CD4-positive, alpha-beta T cell treated with Interferon gamma for 1 hour (primary cell): ENCODE results near the gene CENPA.
"Not testable (repeated sequence)": the region's sequence is repeated elsewhere in the genome, so short reads cannot be mapped to it uniquely, and the experiment has no call there.

Source experiments
- DNase-seq: peaks from one replicate; pipeline ENCODE4 v3.0.0-alpha.2; 2020

The CENPA gene

DNA sequence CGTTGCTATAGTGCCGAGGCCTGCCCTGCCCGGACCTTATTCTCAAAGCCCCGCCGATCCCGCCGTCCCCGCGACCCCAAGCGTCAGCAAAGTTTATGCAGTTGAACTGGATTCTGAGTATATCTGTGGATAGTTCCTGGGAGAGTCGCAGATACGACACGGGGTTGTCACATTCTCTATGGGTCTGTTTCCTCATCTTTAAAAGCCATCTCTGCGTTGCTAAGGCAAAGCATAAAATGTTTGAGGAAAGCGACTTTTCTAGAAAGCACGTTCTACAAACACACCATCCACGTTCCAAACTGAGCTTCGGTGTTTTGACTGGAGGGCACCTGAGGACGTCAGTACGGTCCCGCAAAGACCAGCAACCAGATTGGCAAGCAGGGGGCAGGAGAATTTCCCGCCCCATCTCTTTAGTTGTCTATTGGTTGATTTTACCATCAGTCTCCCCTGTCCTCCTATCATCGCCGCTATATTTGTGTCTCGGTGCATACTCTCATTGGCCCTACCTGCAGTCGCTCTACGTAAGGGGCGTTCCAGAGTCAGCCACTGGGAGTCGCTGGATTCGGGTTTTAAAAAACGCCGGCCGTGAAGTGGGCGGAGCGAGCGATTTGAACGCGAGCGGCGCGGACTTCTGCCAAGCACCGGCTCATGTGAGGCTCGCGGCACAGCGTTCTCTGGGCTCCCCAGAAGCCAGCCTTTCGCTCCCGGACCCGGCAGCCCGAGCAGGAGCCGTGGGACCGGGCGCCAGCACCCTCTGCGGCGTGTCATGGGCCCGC, at the start of gene CENPA:
Gene CENPA, plus strand, starts transcription at position 626 of the 776 bp plus-strand sequence. Its CDS starts 141 bp downstream, at position 767.
- peak; percentile 97 for DNase-seq

DNA sequence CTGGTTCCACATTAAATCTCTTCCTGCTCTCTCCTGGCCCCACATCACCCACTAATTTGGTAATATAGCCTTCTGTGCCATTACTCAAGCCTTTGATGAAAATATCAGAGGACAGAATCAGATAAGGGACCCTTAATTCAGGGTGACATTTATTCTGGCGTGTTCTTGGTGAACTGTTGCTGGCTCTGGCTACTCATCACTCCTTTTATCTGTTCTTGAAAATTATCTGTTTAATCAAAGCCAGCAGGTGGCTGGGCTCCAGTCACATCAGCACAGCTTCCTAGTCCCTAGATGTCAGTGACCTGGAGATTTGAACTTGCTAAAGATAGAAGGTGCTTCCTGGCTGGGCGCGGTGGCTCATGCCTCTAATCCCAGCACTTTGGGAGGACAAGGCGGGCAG, 48.6 kb upstream of the CENPA start:
- no peak for DNase-seq

DNA sequence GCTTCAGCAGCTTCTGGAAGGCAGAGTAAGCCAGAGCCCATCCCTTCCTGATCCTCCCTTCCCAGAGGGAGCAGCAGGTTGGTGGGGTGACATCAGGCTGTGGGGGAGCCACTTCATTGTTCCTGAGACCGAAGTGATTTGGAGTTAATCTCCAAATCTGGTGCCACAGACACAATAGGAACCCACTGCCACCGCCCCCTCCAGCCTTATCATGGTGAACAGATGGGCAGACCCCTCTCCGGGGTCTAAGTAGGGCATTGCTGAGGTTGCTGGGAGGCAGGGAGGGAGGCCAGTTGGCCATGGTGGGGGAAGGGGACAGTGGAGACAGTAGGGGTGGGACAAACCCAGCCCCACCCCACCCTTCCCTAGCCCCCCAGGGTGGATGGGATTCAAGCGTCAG, 47.4 kb upstream of the CENPA start:
- no peak for DNase-seq

DNA sequence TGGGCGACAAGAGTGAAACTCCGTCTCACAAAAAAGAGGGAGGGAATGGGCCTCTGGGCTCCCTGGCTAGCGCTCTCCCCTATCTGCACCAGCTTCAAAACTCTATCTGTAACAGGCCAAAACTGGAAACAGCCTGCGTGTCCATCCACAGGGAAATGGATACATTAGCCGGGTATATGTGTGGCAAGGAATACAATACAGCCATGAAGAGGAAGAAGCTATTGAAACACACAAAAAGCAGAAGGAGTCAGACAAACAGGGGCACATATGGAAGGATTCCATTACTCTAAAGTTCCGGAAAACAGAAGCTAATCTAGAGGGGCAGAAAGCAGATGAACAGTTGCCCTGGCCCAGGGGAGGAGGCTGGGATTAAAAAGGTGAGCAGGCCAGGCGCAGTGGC, 46.3 kb upstream of the CENPA start:
- DNase-seq: no peak

DNA sequence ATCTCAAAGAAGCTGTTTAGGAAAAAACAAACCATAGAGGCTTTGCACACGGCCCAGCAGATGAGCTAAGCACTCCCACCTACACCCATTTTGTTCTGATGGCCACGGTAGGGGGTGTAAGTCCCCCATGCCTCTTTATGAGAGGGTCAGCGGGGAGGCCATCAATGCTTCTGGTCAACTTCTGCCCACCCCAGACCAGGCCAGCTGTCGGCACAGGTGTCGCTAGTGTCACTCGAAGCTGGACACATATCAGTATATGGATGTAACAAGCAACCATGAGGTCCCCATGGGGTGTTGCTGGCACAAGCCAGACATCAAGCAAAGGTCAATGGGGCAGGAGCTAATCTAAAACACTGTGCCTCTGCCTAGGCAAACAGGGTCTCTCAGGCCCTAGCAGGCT, 45.5 kb upstream of the CENPA start:
- no peak for DNase-seq

DNA sequence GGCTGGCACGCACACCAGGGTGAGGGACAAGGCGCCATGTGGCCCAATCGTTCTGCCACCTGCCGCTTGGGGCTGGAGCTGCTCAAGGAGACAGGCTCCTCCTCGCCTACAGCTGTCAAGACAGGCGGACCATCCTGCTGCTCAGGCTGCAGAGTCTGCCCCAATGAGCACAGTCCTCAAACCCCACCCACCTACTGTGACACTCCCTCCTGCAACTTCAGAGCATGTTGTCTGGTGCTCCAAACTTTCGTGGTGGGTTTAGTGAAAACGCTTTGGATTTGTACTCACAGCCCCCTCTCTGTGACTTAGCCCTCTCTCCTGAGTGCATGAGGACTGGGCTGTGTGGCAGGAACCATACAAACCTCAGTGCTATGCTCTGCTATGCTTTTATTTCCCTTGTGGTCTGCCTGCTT, 45.0 kb upstream of the CENPA start:
- DNase-seq: peak; percentile 16

DNA sequence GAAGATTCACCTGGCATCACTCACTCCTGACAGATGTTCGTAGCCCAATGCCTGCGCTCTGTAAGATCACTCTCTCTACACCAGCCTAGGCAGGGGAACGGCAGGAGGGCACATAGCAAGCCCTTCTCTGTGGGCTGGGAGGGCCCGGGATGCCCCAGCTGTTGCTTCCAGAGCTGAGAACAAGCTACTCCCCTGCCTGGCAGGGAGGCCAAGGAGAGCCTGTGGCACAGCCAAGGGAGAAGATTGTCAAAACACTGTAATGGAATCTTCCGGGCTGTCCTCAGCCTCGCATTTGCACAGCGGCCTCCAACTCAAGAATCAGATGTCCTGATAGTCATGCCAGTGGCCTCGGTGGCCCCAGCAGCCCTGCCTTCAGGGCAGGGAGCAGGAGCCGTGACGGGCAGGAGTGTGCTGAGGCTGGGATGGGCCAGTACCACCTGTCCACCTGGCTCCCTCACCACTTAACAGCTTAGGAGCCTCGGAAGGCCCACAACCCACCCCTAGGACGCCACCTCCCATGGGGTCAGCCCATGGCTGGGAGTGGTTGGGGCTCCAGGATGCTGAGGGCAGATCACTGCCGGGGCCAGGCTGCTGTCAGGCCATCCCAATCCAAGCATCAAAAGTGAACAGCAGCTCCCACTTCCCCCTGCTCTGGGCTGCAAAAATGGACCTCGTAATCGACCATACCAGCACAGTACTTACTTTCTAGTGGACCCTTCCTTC, 43.6 kb upstream of the CENPA start:
- DNase-seq: no peak

DNA sequence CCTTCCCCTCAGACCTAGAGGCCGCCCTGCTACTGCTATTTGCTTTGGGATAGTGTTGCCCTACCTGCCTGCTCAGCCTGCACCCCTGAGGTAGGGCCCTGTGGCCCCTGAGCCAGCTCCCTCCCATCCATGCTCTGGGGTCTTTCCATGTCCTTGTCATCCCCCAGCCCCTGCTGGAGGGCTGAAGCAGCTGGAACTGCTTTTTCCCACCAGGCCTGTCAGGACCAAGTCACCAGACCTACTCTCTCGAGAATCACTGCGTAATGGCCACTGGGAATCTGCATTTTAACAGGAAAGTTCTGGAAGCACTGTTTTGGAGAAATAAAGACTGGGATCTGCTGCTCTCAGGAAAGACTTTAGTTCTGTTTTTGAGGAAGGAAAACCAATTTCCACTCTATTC, 42.0 kb upstream of the CENPA start:
- no peak for DNase-seq

DNA sequence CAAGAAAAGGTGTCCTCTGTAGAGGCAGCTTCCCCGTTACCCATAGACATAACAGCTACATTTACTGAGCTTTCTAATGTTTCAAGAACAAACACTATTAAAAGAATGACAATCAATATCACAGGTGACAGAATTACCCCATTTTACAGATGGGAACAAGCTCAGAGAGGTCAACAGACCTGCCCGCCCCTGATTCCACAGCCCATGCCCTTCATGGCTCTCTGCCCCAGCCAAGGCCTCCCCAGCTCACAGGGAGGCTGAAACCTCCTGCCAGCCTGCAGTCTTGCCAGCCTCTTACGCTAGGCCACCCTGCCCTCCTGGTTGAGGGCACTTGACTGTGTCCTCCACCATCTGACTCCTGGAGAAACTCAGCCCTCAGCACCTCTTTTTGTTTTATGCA, 40.9 kb upstream of the CENPA start:
- no peak for DNase-seq

DNA sequence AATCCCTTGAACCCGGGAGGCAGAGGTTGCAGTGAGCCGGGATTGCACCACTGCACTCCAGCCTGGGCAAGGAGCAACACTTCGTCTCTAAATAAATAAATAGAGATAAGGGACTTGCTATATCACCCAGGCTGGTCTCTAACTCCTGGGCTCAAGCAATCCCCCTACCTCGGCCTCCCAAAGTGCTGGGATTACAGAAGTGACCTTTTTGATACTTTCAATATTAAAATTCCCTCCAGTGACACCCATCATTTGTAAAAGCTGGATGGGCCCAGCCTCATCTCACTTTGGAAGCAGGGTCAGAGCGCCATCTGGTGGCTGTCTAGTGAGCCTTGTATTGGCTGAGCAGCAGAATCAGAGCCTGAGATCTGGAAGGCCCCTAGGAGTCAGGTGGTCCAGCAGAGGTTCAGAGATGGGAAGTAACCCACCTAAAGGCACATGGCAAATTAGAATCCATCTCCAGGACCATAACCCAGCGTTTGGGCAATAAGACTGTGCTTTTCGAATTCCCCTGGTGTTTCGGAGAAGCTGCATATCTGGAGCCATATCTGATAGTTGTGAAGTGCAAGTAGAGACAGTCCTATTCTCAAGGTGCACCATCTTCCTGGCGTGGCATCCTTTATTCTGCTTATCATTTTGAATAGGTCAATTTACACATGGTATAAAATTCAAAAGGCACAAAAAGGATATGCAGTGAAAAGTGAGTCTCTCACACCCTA, 40.1 kb upstream of the CENPA start:
- DNase-seq: peak; percentile 55

DNA sequence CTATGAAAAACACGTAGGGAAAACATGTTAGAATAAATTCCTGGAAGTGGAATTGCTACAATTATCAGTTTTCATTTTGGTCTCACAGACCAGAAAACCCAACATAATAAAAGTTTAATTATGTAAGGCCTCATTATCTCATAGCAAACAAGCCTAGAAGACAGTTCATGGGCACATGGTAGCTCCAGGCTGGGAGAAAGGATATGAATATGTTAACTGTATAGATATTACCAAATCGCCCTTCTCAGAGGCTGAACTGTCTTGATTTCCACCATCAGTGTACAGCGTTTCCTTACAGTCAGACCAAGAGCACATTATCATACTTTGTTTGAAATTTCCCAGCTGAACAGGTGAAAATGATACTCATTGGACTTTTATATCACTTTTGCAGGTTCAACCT, 38.9 kb upstream of the CENPA start:
- no peak for DNase-seq

DNA sequence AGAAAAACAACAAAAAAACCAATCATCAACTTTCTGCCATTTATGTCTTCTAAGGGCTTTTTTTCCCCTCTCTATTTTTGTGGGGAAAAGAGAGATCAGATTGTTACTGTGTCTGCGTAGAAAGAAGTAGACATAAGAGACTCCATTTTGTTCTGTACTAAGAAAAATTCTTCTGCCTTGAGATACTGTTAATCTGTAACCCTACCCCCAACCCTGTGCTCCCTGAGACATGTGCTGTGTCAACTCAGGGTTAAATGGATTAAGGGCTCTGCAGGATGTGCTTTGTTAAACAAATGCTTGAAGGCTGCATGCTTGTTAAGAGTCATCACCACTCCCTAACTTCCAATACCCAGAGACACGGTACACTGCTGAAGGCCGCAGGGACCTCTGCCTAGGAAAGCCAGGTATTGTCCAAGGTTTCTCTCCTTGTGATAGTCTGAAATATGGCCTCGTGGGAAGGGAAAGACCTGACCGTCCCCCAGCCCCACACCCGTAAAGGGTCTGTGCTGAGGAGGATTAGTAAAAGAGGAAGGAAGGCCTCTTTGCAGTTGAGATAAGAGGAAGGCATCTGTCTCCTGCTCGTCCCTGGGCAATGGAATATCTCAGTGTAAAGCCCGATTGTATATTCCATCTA, 36.0 kb upstream of the CENPA start:
- DNase-seq: not testable (repeated sequence)

DNA sequence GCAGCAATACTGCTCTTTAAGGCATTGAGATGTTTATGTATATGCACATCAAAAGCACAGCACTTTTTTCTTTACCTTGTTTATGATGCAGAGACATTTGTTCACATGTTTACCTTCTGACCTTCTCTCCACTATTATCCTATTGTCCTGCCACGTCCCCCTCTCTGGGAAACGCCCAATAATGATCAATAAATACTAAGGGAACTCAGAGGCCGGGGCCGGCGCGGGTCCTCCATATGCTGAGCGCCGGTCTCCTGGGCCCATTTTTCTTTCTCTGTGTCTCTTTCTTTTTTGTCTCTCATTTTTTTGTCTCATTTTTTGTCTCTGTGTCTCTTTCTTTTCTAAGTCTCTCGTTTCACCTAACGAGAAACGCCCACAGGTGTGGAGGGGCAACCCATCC, 35.4 kb upstream of the CENPA start:
- not testable (repeated sequence) for DNase-seq

DNA sequence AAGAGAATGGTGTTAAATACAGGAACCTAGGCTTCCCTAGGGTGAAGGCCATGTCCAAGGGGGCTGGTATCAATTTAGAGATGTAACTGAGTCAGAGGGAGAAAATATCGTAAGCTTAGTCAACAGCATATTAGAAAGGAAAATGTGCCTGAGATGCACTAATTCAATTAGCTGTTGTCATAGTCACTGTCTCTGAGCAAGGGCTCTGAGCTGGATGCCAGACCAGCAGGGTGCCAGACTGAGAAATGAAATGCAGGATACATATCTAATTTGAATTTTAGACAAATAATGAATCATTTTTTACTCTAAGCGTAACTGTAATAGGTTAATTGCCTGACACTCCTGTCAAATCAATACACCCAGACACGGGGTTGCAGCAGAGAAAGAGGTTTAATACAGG, 33.2 kb upstream of the CENPA start:
- DNase-seq: no peak

DNA sequence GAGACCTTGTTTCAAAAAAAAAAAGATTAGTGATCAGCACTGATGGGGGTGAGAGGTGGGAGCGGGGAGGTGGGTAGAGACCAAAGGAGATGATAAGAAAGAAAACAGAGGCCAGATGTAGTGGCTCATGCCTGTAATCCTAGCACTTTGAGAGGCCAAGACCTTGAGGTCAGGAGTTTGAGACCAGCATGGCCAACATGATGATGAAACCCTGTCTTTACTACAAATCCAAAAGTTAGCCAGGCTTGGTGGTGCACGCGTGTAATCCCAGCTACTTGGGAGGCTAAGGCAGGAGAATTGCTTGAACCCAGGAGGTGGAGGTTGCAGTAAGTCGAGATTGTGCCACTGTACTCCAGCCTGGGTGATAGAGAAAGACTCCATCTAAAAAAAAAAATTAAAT, 31.3 kb upstream of the CENPA start:
- no peak for DNase-seq

DNA sequence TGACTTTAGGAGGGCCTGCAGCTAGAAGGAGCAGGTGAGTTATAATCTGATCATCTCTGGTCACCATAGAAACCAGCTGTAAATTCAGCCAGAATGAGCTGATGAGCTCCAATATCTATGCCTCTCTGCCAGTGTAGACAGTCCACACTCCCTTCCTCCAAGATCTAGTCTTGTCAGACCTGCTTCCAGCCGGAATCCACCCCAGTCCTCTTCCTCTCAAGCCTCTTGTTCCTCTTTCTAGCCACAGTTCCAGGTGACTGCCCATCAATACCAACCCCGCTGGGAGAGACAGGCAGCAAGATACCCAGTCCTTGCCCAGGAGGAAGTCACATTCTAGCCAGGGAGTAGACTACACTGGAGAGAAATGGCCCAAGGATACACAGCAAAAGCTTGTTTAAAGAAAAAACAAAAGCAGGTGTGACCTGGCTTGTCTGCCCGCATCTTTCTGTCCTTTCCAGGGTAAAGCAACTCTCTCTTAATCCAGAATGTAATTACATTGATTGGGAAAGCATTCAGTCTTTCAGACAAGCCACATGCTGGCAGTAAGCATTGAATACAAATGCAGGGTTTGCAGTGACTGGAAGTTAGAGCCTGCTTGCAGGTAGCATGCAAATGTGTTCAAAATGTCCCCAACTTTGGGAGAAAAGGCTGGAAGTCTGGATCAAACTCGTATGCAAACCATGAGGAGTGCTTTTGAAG, 30.7 kb upstream of the CENPA start:
- DNase-seq: no peak

DNA sequence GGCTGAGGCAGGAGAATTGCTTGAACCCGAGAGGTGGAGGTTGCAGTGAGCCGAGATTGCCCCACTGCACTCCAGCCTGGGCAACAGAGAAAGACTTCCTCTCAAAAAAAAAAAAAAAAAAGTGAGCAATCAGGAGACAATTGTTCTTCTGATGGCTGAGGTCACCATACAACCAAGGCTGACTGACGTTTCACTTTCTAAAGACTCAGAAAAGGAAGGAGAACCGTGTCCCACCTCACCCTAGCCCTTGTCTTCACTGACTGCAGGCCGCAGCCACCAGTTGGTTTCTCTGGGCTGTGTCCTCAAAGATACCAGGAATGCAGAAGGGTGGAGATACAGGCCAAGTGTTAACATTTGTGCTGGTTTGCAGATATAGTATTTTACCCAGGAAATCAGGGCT, 29.5 kb upstream of the CENPA start:
- no peak for DNase-seq

DNA sequence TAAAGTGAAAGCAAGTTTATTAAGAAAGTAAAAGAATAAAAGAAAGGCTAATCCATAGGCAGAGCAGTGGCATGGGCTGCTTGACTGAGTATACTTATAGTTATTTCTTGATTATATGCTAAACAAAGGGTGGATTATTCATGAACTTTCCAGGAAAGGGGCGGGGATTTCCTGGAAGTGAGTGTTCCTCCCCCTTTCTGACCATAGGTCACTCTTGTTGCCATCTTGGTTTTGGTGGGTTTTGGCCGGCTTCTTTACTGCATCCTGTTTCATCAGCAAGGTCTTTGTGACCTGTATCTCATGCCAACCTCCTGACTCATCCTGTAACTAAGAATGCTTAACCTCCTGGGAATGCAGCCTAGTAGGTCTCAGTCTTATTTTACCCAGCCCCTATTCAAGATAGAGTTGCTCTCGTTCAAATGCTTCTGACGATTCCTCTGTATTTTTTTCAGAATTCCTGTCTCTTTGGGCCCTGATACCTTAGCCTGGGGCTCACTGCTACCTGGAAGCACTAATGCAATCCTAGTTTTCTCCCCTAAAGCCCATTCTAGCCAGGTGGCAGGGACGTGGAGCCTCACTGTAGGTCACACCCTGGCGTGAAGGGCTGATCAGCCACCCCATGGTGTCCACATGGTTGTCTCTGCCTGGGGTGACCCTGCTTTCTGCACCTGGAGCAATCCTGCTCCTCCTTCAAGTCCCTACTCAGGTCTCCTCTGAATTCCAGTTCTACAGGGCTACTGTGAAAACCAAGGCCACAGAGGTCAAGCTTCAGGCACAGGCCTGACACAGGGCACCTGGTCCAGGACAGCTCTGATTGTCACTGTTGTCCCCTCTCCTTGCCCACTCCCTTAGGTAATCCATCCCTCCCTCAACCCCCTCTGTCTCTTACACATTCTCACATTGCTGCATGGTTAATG, 27.7 kb upstream of the CENPA start:
- DNase-seq: peak; percentile 18

DNA sequence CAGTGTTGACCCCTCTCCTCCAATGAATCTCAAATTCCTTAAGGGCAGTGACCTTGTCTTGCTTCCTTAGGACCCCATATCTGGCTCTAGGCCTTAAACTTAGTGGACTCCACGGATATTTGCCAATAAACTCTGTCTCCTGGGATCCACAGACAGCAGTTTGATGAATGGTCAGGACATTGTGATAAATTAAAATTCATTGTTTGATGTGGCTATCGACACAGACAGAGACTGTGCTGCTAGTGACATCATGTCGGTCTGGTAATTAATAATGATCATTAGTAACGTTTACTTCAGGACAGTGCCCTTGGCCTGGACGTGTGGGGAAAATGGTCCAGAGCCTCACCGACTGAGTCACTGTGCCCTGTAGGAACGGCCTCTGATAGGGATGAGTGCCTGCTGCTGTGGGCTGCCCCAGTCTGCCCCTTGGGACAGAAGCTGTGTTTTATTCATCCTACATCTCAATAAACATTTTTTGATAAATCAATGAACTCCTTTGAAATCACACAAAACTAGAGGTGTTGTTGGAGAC, 27.0 kb upstream of the CENPA start:
- no peak for DNase-seq

DNA sequence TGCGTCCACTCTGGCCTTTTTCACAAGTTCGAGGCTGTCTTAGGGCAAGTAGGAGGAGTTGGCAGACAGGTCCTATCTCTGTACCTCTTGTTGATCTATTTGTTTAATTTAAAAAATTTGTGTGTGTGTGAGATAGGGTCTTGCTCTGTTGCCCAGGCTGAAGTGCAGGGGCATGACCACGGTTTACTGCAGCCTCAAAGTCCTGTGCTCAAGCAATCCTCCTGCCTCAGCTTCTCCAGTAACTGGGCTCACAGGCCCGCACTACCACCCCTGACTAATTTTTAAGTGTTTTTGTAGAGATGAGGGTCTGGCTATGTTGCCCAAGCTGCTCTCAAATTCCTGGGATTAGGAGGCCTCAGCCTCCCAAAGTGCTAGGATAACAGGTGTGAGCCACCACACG, 26.0 kb upstream of the CENPA start:
- no peak for DNase-seq

DNA sequence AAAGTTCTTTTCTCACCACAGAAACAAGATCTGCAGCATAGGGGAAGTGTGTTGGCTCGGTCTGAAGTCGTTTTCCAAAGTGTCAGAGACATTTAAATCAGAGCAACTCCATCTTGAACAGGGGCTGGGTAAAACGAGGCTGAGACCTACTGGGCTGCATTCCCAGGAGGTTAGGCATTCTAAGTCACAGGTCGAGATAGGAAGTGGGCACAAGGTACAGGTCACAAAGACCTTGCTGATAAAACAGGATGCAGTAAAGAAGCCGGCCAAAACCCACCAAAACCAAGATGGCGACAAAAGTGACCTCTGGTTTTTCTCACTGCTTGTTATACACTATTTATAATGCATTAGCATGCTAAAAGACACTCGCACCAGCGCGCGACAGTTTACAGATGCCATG, 24.9 kb upstream of the CENPA start:
- not testable (repeated sequence) for DNase-seq
